ENCODE measurements around the gene PKP1. TPM values are rescaled to one million over a fixed set of nuclear protein-coding genes. Genes with fewer than 3 reads are reported as not detected.

PKP1 gene
- total RNA-seq, 4 donors from 2014 or later: 0.93 to 9.6 (median 3.6) TPM

DNA sequence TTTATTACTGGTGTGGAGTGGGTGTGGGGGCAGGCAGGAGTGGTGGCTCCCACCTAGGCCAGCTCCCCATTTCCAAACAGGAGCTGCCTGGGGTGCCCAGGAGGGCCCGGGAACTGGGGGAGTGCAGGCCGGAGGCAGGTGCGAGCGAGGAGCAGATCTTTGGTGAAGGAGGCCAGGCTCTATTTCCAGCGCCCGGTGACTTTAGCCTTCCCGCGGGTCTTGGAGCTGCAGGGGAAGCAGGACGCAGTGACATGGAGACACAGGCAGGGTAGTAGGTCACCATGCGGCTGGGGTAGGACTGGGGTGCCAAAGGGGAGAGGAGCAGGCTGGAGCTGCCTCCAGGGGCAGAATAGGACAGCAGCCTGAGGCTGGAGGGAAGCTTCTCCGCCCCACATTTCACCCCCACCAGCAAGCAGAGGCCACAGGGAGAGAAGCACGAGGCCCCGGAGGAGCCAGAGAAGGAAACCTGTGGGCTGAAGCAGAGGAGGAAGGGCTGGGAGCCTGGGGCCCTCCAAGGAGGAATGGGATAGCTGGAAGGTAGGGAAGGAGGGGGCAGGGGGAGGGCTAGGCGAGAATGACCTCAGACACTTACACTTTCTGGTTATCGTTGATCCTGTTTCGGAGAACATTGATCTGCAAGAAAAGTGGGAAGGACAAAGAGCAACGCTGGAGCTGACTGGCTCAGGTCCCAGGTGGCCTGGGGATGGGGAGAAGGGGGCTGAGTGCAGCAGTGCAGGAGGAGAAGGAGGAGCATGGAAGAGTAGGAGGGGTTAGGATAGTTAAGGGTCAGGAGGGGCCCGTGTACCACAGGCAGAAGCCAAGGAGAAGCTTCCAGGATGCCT is 75.9 kb downstream of the PKP1 start:
- DNase-seq (ENCODE audit: low spot score): no peak
- TF ChIP-seq, protein P1, sequence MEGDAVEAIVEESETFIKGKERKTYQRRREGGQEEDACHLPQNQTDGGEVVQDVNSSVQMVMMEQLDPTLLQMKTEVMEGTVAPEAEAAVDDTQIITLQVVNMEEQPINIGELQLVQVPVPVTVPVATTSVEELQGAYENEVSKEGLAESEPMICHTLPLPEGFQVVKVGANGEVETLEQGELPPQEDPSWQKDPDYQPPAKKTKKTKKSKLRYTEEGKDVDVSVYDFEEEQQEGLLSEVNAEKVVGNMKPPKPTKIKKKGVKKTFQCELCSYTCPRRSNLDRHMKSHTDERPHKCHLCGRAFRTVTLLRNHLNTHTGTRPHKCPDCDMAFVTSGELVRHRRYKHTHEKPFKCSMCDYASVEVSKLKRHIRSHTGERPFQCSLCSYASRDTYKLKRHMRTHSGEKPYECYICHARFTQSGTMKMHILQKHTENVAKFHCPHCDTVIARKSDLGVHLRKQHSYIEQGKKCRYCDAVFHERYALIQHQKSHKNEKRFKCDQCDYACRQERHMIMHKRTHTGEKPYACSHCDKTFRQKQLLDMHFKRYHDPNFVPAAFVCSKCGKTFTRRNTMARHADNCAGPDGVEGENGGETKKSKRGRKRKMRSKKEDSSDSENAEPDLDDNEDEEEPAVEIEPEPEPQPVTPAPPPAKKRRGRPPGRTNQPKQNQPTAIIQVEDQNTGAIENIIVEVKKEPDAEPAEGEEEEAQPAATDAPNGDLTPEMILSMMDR (IDR thresholded peaks at IDR 0.05): no peak
- ATAC-seq (ENCODE audit: low FRiP score): no peak

DNA sequence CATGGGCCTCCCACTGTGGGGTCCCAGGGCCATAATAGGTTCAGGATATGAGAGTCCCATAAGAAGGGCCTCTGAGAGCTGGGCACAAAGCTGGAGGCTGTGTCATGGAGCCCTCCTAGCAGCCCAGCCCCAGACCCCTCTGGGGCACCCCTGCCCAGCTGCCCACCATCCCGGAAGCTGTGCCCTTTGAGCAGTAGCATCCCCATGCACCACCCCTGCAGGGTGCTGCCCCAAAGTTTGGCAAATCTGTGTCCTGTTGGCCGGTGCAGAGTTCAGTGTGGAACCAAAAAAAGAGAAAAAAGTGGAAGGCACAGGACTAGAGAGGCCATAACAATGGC is 76.5 kb downstream of the PKP1 start:
- ATAC-seq (ENCODE audit: low FRiP score): no peak
- no peak for DNase-seq (ENCODE audit: low spot score)
- TF ChIP-seq, protein P1 (IDR thresholded peaks at IDR 0.05): no peak

DNA sequence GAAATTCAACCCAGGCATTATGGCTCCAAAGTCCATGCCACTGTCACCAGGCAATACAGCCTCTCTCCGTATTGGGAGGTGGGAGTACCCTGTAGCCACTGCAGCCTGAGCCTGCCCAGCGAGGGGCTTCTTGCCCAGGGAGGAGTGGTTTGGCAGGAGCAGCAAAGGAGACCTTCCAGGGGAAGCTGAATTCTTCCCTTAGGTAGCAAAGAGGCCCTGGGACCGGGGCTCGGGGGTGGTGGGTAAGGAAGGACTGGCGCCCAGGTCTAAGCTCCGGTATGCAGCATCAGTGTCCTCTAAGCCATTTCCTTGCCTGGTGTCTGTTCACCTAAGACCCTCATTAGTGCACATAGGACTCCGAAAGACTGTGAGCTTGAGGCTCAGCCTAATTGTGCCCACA is 77.2 kb downstream of the PKP1 start:
- DNase-seq (ENCODE audit: low spot score): no peak
- TF ChIP-seq, protein P1 (IDR thresholded peaks at IDR 0.05): no peak
- ATAC-seq (ENCODE audit: low FRiP score): no peak

DNA sequence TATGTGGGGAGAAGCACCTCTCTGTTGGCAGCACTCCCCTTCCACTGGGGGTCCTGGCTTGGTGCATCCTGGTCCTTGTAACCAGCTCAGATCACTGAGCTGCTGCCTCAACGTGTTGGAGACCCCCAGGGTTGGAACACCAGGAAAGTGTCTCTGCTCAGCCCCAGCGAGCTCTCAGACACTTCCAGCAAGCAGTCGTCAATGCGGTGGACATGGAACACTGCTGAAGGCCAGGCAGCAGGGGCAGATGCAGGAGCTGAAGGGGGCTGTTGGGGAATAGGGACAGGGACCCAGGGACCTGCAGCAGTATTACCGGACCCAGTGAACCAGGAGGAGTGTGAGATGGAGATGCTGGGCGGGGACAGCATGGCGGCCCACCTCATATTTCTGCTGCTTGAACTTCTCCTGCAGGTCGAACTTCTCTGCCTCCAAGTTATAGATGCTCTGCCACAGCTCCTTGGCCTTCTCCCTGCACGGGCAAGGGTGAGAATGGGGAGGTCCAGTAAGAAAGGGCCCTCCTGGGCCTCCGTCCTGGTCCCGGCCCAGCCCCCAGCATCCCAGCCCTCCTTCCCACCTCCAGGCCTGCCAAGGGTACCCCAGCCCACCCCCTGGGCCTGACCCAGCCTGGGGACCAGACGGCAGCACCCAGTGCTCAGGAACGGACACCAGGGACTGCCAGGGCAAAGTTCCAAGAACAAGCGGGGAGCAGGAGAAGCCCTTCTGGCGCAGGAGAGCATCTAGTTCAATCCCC is 77.8 kb downstream of the PKP1 start:
- ATAC-seq (ENCODE audit: low FRiP score) (no peak), DNase-seq (ENCODE audit: low spot score) (no peak)
- TF ChIP-seq, protein P1 (IDR thresholded peaks at IDR 0.05): no peak

DNA sequence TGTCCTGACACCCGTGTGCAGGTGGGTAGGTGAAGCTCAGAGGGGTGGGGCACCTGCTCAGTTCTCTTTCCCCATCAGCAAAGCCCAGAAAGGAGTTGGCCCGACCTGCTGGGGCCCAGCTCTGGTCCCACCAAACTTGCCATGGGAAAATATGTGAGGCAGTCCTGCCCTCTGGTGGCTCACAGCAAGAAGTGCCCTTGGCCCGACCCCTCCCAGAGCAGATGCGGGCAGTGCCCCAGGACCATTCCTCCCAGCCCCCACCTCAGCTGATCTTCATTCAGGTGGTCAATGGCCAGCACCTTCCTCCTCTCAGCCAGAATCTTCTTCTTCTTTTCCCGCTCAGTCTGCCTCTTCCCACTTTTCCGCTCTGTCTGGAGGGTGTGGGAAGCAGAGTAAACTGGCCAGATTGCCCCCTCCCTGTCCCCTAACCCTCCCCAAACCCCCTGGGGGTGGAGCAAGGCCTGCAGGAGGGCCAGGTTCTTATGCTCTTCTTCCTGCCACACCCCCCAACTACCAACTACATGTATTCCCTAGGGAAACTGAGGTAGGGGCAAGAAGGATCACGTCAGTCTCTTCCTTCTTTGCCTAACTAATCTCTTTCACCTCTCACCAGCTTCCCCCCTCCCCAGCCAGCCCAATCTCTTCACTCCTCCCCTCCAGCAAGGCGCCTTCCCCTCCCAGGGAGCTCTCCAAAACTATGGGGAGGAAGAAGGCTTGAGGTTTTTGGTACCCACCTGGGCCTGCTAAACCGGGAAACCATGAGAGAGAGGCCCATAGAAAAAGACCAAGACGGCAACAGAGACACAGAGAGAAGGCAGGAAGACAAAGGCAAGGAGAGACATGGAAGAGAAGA is 78.6 kb downstream of the PKP1 start:
- TF ChIP-seq, protein P1 (IDR thresholded peaks at IDR 0.05): peak in 1 of 3 donors; percentile 71
- ATAC-seq (ENCODE audit: low FRiP score) (peak; percentile 50), DNase-seq (ENCODE audit: low spot score) (no peak)

DNA sequence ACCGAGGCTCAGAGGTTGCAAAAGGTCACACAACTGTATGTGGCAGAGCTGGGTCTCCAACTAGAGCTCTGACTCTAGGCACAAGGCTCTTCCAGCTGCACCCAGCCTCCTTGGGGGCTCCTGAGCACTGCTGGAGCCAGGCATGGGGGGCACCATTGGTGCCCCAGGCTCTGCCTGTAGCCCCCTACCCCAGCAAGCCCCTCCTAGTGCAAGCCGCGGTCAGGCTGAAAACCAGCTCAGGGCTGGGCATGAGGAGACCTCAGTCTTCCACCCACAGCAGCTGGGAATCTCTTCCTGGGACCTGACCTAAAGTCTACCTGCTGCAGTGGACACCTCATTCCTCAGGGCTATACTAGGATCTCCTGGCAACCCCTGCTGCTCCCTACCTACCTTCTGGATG is 79.6 kb downstream of the PKP1 start:
- no peak for DNase-seq (ENCODE audit: low spot score)
- no peak for ATAC-seq (ENCODE audit: low FRiP score)
- TF ChIP-seq, protein P1 (IDR thresholded peaks at IDR 0.05): no peak

All from omental fat pad (tissue), 4 donors.